ENCODE data around the gene PDE8B.

GRCh38 chr5:77163453-77163852, 47.0 kb upstream of the PDE8B start:
- no peak for TF ChIP-seq CTCF (IDR thresholded peaks at IDR 0.05)
- no peak for TF ChIP-seq POLR2A (IDR thresholded peaks at IDR 0.05)
